NCI-H345 (cell line): ENCODE results near the gene RIPPLY3.

Experiments
- DNase-seq: peaks from one replicate; lab custom pipeline; 2025; lab: John Stamatoyannopoulos, UW

Gene RIPPLY3, protein sequence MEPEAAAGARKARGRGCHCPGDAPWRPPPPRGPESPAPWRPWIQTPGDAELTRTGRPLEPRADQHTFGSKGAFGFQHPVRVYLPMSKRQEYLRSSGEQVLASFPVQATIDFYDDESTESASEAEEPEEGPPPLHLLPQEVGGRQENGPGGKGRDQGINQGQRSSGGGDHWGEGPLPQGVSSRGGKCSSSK

DNA sequence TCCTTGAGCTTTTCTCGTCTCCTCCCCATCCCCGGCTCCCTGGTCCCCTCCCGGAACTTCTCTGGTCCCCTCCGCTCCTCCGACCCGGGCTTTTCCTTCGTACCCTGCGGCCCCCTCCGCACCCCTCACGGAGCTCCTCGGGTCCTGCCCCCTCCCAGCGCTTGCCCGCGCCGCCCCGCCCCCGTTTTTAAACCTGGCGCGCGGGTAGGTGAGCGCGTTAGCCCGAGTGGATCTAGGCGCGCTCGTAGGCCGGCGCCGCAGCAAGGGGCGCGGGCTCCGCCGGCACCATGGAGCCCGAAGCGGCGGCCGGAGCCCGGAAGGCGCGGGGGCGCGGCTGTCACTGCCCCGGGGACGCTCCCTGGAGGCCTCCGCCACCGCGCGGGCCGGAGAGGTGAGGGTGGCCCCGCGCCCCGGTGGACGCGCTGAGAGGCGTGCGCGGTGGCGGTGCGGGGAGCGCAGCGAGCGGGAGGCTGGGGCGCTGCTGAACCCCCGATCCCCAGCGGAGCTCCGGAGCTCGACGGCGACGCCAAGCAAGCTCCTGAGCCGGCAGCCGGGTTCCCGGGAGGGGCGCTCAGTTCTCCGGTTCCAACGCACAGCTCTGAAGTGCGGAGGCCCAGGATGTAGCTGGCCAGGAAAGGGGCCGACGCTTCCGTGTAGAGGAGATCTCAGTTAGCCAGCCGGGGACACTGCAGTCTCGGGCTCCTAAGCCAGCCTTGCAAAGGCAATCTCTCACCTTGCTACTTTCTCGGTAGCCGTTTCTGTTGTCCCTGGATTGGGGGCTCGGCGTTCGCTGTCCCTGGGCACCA is at the start of gene RIPPLY3:
Gene RIPPLY3 (plus strand): TSS at position 217 of the 806 bp plus-strand sequence. CDS start 71 bp downstream, at position 288.
- DNase-seq = peak; percentile 70

DNA sequence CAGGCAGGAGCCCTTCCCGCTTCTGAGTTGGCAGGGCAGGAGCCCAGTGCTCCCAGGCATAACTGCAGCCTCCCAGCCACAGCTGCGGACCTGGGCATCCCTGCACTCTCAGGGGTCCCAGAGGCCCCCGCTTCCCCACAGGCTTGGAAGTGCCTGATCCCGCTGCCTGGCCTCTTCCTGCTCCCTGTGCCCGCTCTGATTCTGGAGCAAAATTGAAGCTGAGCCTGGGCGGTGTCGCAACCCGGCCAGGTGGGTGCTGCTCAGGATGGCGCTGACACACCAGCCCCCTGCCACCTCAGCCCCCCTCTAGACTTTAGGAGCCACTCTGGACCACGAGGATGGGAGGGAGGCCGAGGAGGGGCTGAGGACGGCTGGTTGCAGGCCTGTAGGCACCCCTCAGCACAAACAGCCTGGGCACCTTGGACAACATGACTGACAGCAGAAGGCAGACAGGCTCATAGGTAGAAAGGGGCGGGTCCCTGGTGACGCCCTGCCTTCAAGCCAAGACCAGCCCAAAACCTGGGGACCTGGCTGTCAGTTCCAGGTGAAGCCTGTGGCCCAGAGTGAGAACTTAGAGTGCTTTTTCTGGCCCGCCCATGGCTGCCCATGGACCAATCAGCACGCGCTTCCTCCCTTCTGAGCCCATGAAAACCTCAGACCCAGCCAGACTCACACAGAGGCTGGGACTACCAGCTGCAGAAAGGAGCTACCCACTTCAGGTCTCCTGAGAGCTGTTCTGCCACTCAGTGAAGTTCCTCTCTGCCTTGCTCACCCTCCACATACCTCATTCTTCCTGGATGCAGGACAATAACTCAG is 47.3 kb upstream of the RIPPLY3 start:
- DNase-seq = no peak

DNA sequence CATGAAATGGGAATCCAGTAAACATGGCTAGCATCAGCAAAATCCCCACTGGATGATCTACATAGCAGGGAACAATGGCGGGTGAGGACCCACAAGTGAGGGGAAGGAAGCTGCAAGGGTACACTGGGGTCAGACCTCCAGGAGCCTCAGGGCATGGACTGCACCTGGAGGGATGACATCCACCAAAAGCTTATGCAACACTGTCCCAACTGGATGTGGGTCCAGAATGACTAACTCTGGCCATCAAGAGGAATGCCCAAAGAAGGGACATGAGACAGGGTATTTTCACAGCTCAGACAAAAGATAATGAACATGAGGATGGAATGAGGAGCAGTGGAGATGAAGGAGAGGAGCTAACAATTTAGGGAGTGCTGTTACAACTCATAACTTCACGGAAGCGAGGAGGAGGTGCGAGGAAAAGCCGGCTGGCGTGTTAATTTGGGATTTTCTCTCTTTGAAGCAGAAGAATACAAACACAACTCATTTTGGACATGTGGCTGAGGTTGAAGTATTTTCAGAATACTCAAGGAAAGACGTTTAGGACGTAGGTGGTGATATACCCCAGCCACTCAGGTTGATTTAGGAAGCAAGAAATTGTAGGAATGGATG is 45.7 kb upstream of the RIPPLY3 start:
- DNase-seq = no peak

DNA sequence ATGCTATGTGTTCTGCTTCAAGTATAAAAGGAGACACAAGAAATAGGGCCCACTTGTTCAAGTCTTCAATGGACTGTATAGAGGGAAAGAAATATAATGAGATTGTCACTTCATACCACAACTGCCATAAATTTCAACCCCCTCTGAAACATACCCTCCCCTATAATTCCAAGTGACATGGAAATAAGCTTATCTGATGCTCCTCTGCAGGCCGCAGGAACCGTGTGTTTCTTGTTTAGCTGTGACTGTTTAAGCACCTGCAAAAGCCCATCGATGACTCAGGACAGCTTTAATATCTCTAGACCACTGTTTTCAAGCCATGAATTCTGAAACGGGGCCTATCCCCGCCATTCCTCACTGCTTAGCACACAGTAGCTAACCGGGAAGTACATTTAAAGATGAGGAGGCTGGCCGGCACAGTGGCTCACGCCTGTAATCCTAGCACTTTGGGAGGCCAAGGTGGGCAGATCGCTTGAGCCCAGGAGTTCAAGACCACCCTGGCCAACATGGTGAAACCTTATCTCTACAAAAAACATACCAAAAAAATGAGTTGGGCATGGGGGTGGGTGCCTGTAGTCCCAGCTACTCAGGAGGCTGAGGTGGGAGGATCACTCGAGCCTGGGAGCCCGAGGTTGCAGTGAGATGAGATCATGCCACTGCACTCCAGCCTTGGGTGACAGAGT is 44.3 kb upstream of the RIPPLY3 start:
- no peak for DNase-seq

DNA sequence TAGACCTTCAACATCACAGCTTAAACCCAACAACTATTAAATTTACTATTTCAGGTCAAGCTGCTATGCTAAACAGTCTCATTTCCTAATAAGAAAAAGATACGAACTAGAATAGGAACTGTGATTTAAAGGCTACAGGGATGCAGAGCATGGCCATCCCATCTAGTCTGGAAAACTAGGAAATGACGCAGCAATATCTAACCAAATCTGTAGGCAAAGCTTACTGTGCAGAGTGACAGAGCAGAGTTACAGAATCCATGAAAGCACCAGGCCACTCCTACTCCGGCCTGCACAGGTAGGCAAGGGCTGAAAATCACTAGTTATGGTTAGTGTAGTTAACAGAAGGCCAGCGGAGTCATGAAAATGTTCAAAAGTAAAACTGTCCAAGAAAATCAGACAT is 42.1 kb upstream of the RIPPLY3 start:
- DNase-seq = no peak

DNA sequence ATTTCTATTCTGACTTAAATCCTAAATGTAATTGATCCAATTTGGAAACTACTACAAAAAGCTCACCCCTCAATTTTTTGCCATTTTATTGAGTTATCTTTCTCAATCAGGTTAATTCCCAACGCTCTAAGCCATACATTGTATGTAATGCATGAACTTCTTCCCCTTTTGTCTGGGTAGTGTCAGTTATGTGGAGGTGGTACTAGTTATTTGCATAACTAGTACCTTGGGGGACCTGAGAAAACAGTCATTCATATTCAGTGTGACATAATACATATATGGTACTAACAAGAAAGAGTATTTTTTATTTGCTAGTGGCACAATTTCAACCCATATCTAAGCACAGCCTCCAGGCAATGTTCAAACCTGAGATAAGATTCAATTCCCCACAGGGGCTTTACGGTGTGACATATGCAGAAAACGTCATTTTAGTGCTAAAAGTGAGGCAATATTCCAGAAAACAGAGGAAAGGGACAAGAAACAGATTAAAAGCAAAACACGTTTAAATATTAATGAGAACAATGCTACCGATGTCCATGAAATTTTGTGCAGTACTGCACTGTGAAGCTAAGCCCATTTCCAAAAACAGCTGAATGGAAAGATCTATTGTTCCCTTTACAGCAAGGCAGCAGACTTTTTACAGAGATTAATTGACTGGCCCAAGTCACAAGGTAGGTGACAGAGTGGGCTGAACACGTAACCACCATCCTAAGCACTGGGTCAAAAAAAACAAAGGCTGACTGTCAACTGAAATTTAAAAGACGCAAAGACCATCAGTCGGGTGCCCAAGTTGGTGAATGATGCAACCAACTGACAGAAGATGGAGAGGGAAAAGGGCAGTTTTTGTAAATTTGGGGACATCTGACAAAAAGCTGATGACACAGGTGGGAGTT is 41.4 kb upstream of the RIPPLY3 start:
- DNase-seq = peak; percentile 28

DNA sequence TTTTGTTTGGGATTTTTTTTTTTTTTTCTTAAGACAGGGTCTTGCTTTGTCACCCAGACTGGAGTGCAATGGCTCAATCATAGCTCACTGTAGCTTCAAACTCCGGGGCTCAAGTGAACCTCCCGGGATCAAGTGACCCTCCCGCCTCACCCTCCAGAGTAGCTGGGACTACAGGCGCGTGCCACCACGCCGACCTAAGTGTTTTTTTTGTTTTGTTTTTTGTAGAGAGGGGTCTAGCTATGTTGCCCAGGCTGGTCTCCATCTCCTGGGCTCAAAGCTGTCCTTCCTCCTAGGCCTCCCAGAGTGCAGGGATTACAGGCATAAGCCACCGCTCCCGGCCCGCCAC is 40.8 kb upstream of the RIPPLY3 start:
- peak; percentile 28 for DNase-seq

DNA sequence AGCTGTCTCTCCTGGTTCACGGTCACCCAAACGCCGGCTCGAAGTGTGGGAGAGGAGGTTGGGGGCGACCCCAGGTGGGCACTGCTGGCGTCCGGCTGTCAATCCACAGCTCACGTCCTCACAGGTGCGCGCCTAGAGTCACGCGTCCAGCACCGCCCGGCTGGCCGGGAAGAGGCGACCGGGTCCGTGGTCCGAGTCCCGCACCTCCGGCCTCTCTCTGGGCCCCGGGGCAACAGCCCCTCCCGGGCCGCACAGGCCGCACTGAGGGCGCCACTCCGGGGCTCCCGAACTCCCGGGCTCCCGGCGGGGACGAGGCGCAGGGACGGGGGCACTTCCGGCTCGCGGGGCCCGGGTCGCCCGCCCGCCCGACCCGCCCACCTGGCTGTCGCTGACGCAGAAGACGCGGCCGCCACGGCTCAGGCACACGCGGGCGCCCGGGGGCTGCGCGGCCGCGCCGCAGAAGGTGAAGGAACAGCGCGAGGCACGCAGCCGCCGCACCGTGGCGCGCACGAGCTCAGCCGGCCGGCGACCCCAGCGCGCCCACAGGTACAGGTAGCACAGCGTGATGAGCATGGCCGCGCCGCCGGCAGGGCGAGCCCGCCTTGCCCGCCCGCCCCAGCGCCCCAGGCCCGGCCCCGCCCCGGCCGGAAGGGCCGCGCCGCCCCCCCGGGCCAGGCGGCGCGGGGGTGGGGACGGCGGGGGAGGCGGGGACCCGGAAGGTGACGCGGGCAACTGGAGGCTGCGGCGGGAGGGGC is 40.3 kb upstream of the RIPPLY3 start, which contains the start of gene HLCS:
Gene HLCS (minus strand): TSS at position 604 of the 755 bp plus-strand sequence. CDS start 31 bp downstream, at position 573.
- DNase-seq = peak; percentile 90

DNA sequence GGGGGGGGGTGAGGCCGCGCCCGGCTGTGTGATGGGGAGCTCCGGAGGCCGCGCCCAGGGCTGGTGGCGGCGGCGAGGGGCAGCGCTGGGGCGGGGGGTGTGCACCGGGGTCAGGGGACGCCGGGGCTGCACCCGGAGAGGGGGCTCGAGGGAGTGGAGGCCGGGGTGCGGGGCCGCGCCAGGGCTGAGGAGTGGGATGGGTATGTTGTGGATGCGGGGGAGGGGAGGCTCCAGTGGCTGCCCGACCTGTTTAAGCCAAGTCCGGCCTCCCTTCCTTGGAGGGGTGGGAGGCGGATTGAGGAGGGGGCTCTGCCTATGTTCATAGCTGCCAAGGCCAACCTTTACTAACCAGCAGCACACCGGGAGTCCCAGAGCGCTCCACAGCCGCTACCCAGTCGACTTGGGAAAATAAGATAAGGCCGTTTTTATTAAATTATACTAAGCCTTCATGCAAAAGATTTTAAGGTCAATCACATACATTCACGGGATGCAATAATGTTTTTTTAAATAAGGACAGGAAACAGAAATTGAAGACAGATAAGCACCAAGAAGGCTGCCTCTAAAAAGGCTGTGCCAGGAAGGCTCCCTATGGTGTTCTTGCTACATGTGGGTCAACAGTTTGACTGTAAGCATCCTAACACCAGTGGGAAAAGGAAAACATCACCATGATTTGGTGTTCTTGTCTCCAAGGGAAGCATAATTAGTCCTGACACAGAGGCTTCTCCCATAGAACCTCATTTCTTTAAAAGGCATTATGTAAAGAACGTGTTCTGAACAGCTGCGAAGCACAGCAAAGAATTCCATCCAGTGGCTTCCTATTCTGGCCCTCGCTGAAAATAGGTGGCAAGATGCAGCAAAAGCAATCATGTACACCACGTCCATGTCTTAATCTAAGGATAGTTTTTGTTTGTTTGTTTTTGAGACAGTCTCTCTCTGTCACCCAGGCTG is 39.4 kb upstream of the RIPPLY3 start:
- peak; percentile 58 for DNase-seq

DNA sequence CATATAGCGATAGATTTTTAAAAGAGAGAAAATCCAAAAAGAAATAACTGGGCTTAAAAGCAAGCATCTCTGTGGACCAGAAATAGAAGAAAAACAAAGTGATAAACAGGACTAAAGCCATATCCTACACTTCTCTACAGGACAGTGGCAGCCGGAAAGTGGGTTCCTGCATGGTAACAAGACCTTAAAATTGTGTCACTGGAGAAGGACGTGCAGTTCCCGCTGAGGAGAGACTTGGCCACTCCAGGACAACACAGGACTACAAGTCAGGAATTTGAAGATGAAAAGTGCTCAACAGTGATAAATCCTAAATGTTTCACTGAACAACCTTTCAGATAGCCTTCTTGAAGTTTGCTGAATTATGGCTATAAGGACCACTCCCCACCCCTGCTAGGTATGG is 38.1 kb upstream of the RIPPLY3 start:
- DNase-seq = no peak

DNA sequence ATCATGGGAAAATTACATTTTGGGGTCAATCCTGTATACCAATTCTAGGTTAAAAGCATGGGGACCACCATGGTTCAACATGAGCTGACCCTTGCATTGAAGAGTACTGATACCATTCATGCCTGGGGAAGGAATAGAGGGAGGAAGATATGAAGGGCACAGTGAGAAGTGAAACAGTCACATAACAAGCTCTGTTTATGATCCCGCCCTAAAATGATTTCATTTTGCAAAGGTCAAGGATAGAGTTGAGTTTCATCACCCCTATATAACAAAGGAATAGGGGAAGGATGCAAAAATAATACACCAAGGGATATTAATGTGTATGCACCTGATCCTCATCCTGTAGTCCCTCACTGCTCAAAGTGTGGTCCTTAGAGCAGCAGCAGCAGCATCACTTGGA is 37.5 kb upstream of the RIPPLY3 start:
- DNase-seq = no peak

DNA sequence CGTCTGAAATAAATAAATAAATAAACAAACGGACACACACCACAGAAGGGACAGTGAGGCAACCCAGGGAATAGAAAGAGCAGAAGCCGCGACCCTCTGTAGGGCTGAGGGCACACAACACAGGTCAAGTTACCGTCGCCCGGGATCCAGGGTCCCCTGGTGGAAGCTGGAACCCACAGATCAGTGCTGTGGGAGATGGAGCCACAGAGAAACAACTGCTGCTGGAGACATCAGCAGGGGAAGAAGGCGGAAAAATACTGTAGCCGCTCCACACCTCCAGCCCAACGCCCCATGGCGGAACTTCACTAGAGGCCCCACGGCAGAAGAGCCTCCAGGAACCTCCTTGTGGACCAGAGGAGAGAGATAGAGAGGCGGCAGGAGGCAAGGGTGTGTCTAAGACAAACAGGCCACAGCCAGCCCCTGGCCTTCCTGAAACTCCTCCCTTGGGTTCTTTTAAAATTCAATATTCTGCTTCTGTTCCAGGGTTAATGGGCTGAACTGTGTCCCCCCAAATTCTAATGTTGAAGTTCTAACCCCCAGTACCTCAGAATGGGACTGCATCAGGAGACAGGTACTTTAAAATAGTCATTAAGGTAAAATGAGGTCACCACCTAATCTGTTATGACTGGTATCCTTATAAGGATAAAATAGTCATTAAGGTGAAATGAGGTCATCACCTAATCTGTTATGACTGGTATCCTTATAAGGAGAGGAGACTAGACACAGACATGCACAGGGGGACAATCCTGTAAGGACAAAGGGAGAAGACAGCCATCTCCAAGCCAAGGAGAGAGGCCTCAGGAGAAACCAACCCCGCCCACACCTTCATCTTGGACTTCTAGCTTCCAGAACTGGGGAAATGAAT is 32.3 kb upstream of the RIPPLY3 start:
- no peak for DNase-seq

DNA sequence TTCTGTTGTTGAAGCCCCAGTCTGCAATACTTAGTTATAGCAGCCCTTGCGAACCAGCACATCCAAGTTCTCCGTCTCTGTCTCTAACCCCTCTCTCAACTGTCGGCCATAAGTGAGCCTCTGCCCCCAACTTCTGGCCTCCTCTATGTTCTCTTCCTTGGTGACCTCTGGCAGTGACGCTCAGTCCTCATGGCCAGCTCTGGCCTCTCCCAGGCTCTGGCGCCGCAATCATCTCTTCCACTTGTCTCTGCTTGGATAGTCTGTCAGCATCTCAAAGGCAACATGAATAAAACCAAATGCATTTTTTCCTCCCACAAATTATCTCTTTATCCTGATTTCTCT is 31.7 kb upstream of the RIPPLY3 start:
- DNase-seq = no peak

DNA sequence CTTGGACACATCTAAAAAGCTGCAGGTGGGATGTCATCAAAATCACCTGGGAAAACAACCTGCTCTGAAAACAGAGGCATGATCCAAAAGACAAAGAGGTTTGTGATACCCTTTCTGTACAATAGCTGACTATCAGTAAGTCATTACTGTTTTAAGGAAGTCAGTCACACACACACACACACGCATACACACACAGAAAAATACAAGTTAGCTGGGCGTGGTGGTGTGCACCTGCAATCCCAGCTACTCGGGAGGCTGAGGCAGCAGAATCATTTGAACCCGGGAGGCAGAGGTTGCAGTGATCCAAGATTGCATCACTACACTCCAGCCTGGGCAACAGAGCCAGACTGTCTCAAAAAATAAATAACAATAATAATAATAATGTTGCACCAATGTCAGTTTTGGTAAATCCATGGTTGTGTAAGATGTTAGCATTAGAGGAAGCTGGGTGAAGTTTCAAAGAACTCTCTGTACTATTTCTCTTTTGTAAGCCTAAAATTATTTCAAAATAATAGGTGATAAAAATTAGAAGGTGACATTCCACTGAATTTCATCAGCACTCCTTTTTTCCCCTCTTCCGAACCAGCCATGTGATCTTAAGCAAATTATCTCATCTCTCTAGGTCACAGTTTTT is 30.2 kb upstream of the RIPPLY3 start:
- no peak for DNase-seq

DNA sequence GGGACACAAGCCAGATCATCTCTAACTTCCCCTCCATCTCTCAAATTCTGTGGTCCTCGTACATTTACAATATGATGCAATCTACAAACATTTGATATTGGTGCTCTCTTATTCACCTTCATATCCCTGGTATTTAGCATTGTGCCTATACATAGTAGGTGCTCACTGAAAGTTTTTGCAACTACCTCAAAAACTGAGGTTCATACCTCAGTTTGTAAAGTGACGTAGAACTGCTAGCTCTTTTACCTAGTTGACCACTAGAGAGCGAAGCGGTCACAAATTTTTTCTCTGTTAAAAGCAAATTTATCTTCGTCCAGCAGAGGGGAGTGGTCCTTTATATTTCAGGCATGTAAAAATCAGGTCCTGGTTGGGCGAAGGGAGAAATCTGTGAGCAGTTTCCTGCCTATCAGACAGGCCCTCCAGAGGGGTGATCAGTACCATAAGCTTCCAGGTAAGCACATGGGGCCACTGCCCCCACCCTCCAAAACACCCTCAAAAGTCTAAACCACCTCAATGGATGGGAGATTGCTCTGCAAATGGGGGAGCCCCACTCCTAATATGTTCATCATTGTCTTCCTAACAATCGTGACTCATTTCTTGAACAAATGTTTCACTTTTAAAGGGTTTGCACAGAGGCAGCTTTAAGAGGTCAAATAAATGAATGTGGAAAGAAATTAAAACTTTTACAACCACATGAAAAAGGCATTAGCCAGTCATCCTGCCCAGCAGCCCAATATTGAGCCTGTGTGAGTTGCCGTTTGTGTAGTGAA is 29.4 kb upstream of the RIPPLY3 start:
- peak; percentile 62 for DNase-seq

DNA sequence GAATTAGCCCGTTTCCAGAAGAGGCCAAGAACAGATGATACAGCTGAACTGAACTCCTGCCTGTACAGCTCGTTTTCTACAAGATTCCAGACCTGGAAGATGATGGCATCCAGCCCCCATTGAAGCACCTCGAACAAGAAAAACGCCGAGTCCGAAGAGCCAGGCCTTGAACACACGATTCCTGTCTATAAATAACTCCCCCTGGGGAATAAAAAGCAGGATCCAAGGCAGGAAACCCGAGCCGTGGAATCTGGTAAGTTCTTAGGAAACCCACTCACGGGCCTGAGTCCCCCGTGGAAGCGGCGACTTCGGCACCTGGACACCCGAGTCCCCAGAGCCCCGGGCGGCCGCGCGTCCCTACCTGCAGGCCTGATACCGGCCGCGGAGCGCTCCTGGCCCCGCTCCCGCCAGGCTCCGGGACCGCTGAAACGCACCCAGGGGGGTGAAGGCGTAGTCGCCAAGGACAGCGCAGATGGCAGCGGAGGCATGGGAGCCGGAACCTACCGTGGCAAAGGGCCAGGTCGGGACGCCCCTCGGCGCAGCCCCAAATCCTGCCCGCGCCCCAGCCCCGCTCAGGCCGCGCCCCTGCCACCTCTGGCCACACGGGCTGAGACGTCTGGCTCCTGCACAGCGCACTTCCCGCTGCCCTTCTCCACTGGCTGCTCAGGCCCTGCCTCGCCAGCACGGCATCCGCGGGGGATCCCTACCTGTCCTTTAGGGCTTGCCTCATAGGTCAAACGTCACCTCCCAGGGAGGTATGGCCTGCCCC is 26.0 kb upstream of the RIPPLY3 start:
- DNase-seq = peak; percentile 58
